ENCODE data around the gene MRGPRX1.
"Not testable (repeated sequence)": the region's sequence is repeated elsewhere in the genome, so short reads cannot be mapped to it uniquely, and the experiment has no call there.

Gene MRGPRX1

DNA sequence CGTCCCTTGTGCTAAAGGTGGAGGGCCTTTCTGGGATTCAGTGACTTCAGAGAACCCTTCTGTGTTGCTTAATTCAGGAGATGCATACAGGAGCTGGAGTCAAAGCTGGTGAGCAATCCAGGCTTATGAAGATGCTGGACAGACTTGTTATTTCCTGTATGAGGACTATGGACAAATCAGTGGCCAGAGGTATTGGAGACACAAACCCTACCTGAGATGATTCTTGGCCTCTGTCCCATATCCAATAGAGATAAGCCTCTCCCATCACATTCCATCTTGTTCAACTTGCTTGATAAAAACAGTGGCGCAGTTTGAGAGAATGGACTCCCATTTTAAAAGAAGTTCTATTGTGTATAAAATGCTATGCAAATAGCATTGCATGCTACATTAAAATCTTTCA is at the start of gene MRGPRX1:
TSS of gene MRGPRX1 (minus strand) at position 101 of the 400 bp plus-strand sequence. CDS start 4,630 bp downstream, outside the sequence.
- no peak for DNase-seq

DNA sequence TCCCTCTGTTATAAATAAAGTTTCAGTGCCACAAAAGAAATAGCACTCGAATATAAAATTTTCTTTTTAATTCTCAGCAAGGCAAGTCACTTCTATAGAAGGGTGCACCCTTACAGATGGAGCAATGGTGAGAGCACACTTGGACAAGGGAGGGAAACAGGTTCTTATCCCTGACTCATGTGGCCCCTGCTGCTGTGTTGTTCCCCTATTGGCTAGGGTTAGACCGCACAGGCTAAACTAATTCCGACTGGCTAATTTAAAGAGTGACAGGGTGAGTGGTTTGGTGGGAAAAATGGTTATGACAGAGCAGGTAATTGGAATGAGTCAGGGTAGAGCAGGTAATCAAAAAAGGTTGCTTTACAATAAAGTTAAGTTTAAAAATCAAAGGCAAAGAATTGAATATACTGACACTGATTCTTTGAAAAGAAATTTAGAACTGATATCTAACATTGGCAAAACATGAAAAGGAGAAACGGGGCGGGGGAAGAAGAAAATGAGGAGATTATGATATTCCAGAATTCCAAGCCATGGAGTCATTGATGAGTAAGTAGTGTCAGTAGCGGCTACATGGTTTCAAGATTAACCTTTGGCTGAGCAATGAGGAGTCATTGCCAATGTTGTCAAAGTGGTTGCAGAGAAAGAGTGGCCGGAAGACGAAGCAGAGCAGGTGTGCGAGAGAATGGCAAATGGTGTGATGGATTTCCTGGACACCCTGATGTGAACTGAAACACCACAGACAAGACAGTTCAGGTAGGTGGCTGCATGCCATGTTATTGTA is 48.4 kb upstream of the MRGPRX1 start:
- no peak for DNase-seq

DNA sequence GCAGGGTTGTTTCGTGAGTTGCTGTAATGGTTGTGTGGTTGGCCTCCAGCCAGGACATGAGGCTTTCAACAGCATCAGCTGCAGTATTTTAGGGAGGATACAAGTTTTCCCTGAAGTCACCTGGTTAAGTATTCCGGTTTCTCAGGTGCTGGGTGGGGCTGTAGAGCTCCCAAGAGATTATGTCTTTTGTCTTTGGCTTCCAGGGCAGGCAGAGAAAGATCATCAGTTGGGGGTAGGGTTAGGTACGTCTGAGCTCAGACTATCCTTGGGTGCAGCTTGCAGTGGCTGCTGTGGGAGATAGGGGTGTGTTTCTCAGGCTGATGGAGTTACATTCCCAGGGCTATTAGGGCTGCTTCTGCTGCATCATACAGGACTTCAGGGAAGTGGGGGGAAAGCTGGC is 47.5 kb upstream of the MRGPRX1 start:
- DNase-seq = no peak

DNA sequence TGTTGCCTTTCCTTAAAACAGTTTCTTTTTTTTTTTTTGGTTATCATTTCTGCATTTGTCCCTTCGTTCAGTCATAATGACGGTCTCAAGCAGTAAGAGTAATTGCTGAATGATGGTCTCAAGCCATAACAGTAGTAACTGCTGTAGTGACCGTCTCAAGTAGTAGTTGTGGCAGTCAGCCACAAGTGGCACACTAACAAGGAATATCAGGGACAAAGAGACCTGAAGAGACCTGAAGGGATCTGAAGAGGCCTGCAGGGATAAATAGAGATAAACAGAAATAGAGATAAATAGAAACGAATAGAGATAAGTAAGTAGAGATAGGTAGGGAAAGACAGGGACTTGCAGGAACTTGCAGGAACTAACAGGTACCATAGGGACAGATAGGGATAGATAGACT is 42.7 kb upstream of the MRGPRX1 start:
- DNase-seq = no peak

DNA sequence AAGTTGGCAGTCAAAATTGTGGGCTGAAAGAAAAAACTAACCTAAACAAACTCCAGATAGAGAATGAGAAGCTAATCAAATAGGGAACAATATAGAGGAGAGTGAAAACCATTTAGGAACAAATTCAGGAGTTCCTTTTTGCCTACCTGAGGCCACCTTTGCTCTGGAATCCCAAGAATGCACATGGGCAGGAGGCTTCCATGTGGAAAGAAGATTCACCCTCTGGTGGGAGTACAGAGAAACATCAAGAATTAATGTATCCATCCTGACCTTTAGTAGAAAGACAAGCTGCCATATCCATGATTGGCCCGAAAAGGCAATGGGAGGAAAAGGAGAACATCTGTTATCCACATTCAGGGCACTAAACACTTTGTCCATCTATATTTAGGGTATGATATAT is 35.0 kb upstream of the MRGPRX1 start:
- no peak for DNase-seq

DNA sequence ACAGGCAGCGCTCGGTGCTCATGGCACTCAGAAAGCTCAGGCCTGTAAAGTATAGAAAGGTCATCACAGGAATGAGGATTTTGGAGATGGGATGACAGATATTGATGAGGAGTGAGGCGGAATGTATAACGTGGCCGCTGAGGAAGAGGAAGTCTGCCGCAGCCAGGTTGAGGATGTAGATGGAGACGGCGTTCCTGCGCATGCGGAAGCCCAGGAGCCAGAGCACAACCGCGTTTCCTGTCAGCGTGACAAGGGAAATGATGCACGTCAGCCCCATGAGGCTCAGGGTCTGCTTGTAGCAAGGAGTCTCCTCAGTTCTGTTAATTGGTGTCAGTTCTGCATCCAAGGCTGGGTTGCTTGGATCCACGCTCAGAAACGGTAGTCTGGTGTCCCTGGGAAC is 33.1 kb upstream of the MRGPRX1 start:
- DNase-seq = no peak

DNA sequence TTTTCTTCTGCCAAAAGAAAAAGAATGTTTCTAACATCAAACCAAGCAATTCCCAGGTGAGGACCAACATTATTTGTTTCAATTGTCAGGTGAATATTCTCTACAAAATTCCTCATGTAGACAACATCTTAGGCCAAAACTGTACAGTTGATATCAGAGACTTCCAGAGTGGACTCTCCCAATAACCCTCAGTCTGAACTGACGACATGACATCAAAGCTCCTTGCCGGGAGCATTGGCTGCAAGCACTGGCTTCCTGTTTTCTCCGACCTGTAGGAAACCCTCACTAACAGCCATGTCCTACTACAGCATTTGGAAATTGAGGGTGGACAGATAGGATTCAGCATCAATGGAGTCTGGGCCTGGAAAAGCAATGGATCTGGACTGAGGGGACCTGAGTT is 30.5 kb upstream of the MRGPRX1 start:
- DNase-seq = no peak

DNA sequence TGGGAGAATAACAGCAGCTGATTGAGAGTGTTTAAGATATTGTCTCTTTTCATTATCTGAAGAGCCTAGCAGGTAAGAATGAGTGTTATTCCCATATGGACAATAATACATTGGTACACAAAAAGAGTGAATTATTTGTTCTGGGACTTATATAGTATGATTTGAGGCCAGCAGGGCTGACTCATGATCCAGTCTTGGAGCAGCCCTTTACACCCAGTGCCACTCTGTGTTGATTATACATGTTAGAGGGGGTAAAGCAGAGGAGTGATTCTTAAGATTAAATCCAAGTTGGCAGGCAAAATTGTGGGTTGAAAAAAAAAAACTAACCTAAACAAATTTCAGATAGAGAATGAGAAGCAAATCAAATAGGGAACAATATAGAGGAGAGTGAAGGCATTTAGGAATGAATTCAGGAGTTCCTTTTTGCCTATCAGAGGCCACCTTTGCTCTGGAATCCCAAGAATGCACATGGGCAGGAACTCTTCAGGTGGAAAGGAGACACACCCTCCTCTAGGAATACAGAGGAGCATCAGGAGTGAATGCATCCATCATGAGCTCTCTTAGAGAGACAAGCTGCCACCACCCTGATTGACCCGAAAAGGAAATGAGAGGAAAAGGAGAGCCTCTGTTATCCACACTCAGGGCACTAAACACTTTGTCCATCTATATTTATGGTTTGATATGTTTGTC is 19.2 kb upstream of the MRGPRX1 start:
- no peak for DNase-seq

DNA sequence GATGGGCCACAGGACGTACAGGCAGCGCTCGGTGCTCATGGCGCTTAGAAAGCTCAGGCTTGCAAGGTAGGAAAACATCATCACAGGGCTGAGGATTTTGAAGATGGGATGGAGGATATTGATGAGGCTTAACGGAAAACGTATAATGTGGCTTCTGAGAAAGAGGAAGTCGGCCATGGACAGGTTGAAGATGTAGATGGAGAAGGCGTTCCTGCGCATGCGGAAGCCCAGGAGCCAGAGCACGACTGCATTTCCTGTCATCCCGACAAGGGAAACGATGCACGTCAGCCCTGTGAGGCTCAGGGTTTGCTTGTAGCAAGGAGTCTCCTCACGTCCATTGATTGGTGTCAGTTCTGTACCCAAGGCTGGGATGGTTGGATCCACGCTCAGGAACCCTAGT is 17.4 kb upstream of the MRGPRX1 start:
- no peak for DNase-seq

DNA sequence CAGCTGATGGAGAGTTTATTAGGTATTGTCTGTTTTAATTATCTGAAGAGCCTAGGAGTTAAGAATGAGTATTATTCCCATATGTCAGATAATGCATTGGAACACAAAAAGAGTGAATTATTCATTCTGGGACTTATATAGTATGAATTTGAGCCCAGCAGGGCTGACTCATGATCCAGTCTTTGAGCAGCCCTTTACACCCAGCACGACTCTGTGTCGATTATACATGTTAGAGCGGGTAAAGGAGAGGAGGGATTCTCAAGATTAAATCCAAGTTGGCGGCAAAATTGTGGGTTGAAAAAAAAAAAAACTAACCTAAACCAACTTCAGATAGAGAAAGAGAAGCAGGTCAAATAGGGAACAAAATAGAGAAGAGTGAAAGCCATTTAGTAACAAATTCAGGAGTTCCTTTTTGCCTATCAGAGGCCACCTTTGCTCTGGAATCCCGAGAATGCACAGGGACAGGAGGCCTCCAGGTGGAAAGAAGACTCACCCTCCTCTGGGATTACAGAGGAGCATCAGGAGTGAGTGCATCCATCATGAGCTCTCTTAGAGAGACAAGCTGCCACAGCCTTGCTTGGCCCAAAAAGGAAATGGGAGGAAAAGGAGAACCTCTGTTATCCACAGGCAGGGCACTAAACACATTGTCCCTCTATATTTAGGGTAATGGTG is 3.1 kb downstream of the MRGPRX1 start:
- no peak for DNase-seq

DNA sequence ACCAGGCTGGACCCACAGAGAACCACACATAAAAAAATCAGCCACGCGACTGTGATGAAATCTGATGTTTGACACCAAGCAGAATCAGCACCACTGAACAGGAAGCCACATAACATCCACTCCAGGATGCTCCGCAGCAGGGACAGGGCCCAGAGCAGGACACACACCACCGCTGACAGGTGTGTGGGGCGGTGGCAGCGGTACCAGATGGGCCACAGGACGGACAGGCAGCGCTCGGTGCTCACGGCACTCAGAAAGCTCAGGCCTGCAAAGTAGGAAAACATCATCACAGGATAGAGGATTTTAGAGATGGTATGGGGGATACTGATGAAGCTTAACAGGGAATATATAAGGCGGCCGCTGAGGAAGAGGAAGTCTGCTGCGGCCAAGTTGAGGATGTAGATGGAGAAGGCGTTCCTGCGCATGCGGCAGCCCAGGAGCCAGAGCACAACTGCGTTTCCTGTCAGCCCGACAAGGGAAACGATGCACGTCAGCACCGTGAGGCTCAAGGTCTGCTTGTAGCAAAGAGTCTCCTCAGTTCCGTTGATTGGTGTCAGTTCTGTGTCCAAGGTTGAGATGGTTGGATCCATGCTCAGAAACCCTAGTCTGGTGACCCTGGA is 4.9 kb downstream of the MRGPRX1 start:
- no peak for DNase-seq

DNA sequence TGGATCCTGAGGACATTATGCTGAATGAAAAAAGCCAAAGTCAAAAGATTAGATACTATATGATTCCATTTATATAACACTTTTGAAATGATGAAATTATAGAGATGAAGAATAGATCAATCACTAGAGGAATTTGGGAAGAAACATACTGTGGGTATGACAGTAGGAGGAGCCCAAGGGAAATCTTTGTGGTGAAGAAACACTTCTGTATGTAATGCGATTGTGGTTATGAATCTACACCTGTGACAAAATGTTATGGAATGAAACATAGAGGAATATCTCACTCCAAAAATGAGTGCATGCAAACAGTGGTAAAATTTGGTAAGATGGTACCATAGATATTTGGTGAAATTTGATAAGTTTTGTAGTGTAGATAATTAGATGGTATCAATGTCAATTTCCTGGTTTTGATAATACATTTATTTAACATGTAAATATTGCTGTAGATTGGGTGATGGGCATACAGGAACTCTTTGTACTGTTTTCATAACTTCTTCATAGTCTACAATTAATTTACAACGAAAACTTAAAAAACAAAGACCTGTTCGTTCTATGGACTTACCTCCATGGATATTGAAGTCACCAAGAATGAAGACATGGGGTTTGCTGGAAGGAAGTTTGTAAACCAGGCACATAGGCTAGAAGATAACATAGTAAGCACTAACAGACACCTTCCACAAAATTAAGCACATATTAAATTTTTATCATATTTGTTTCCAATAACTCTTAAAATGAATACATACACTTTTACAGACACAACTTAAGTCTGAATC is 11.5 kb downstream of the MRGPRX1 start:
- no peak for DNase-seq

DNA sequence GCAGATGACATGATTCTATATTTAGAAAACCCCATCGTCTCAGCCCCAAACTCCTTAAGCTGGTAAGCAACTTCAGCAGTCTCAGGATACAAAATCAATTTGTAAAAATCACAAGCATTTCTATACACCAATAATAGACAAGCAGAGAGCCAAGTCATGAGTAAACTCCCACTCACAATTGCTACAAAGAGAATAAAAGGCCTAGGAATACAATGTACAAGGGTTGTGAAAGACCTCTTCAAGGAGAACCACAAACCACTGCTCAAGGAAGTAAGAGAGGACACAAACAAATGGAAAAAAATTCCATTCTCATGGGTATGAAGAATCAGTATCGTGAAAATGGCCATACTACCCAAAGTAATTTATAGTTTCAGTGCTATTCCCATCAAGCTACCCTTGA is 13.8 kb downstream of the MRGPRX1 start:
- not testable (repeated sequence) for DNase-seq

DNA sequence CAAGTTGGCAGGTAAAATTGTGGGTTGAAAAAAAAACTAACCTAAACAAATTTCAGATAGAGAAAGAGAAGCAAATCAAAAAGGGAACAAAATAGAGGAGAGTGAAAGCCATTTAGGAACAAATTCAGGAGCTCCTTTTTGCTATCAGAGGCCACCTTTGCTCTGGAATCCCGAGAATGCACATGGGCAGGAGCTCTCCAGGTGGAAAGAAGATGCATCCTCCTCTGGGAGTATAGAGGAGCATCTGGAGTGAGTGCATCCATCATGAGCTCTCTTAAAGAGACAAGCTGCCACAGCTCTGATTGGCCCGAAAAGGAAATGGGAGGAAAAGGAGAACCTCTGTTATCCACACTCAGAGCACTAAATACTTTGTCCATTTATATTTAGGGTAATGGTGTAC is 26.3 kb downstream of the MRGPRX1 start:
- no peak for DNase-seq

DNA sequence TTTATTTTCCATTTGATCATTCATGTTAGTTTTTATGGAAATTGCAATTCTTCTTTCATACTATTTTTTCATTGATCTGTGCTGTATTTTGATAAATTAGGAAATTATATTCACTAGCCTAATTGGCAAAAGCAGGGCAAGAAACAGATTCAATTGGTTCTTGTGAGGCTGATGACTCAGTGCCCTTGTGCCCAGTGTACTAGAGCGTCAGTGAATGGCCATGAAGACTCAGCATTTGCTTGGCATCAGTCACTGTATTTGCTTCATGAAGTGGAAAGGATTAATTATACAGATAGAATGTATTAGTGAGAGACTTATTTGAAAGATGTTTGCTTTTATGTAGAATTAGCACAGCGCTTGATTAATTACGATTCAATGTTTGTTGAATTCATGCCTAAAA is 31.8 kb downstream of the MRGPRX1 start:
- DNase-seq = no peak

DNA sequence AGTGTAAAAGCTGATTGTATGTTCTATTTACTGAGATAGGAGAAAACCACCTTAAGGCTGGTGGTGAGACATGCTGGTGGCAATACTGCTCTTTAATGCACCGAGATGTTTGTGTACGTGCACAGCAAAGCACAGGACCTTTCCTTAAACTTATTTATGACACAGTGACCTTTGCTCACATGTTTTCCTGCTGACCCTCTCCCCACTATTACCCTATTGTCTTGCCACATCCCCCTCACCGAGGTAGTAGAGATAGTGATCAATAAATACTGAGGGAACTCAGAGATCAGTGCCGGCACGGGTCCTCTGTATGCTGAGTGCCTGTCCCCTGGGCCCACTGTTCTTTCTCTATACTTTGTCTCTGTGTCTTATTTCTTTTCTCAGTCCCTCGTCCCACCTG is 38.6 kb downstream of the MRGPRX1 start:
- not testable (repeated sequence) for DNase-seq

DNA sequence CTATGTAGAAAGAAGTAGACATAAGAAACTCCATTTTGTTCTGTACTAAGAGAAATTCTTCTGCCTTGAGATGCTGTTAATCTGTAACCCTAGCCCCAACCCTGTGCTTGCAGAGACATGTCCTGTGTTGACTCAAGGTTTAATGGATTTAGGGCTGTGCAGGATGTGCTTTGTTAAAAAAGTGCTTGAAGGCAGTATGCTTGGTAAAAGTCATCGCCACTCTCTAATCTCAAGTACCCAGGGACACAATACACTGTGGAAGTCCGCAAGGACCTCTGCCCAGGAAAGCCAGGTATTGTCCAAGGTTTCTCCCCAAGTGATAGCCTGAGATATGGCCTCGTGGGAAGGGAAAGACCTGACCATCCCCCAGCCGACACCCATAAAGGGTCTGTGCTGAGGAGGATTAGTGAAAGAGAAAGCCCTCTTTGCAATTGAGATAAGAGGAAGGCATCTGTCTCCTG is 39.0 kb downstream of the MRGPRX1 start:
- DNase-seq = not testable (repeated sequence)

DNA sequence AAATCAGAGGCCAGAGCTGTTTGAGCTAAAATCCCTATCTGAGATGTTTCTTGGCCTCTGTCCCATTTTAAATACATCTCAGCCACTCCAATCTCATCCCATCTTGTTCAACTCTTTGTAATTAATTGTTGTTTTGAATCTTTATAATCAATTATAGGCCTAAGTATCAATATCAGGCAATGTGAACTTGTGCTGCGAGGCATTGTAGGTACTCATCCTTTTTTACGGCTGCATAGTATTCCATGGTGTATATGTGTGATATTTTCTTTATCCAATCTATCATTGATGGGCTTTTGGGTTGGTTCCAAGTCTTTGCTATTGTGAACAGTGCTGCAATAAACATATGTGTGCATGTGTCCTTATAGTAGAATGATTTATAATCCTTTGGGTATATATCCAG is 47.5 kb downstream of the MRGPRX1 start:
- not testable (repeated sequence) for DNase-seq

DNA sequence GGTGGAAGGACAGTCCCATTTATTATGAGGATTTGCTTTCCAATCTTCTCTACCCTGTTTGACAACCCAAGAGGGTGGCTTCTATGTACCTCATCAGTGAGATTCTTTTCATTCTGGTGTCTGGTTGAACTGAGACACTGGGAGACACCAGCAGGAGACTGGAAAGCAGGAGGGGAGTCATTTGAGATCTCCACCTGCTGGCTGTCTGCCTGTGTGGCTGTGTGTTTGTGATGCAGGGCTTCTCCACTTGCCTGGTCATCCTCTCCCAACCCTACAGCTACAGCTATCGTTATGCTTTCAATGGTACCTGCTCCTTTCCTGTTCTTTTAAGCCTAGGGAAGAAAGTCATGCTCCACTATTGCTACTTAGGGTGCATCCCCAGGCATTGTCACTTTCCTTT is 48.6 kb downstream of the MRGPRX1 start:
- DNase-seq = no peak

All from activated CD8-positive, alpha-beta memory T cell treated with anti-CD3 and anti-CD28 coated beads, Interleukin-2, amount 50 U/mL, for 4 hours (primary cell).